ENCODE data around the gene SHBG. TPM values are rescaled to one million over a fixed set of nuclear protein-coding genes. Genes with fewer than 3 reads are reported as not detected.

SHBG gene
- total RNA-seq, 1 donor from 2014 or later, result 1.4 TPM

DNA sequence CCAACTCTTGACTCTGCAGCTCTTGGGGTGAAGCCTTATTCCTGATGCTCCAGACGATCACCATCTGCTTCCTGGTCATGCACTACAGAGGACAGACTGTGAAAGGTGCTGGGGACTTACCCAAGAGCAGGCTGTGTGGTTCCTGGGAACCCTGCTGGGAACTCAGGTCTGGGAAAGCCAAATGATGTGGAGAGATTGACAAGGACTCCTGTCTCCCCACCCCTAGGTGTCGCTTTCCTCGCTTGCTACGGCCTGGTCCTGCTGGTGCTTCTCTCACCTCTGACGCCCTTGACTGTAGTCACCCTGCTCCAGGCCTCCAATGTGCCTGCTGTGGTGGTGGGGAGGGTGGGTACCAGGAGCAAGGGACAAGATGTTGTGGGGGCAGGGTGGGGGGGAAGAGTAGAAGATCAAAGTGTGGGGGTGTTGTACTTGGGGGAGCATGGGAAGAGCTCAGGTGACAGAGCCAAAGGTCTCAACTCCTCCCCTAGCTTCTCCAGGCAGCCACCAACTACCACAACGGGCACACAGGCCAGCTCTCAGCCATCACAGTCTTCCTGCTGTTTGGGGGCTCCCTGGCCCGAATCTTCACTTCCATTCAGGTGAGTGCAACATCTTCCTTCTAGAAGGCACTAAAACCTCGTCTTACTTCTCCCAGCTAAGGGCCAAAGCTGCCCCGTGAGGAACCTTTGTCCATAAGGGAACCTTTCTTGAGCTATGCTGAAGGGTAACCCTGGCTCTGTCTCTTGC is 43.1 kb upstream of the SHBG start:
- H3K9me3 Mint-ChIP-seq (ENCODE audit: unreplicated experiment), result no peaks in the 10 kb centered on the region
- TF ChIP-seq, protein P1, sequence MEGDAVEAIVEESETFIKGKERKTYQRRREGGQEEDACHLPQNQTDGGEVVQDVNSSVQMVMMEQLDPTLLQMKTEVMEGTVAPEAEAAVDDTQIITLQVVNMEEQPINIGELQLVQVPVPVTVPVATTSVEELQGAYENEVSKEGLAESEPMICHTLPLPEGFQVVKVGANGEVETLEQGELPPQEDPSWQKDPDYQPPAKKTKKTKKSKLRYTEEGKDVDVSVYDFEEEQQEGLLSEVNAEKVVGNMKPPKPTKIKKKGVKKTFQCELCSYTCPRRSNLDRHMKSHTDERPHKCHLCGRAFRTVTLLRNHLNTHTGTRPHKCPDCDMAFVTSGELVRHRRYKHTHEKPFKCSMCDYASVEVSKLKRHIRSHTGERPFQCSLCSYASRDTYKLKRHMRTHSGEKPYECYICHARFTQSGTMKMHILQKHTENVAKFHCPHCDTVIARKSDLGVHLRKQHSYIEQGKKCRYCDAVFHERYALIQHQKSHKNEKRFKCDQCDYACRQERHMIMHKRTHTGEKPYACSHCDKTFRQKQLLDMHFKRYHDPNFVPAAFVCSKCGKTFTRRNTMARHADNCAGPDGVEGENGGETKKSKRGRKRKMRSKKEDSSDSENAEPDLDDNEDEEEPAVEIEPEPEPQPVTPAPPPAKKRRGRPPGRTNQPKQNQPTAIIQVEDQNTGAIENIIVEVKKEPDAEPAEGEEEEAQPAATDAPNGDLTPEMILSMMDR (IDR thresholded peaks at IDR 0.05), result no peak
- no peak overlapping the region for H3K4me3 Mint-ChIP-seq (ENCODE audit: unreplicated experiment)
- no peaks in the 10 kb centered on the region for H3K27me3 Mint-ChIP-seq (ENCODE audit: unreplicated experiment)
- no peak for DNase-seq (ENCODE audit: extremely low spot score, unreplicated experiment)
- H3K4me1 Mint-ChIP-seq (ENCODE audit: unreplicated experiment), result peaks cover 51% of the 10 kb centered on the region
- peak overlapping the region; percentile 54 for H3K27ac Mint-ChIP-seq (ENCODE audit: unreplicated experiment)
- H3K36me3 Mint-ChIP-seq (ENCODE audit: unreplicated experiment), result peaks cover 7% of the 10 kb centered on the region

DNA sequence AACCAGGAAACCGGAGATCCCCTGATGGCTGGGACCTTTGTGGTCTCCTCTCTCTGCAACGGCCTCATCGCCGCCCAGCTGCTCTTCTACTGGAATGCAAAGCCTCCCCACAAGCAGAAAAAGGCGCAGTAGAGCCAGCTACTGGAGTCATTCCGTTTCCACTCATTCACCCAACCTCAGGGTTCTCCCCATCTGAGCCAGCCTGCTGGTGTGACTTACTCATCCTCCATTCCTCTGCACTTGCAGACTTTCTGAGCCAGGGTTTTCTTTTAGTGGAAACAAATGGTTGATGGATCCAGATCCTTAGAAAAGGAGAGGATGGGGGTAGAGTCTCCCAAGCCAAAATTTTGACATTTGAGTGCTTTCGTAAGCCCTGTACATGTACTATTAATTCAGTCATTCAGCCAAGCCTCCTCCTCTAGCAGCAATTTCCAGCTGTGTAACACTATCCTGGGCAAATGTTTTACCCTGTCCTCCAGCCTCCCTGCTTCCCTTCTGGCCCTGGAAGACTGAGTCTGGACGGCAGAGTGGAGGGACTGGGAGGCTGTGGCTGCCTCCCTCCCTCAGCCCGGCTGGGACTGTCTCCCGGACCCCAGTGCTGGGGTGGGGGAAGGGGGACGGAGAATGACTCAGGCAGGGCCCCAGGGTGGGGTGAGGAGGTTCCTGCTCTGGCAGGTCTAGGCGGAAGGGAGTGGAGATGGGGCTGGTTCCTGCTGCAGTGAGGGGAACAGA is 42.3 kb upstream of the SHBG start:
- Mint-ChIP-seq H3K27ac (ENCODE audit: unreplicated experiment) (peak overlapping the region; percentile 54), H3K4me1 (ENCODE audit: unreplicated experiment) (peaks cover 45% of the 10 kb centered on the region), H3K4me3 (ENCODE audit: unreplicated experiment) (no peak overlapping the region), H3K9me3 (ENCODE audit: unreplicated experiment) (no peaks in the 10 kb centered on the region), H3K27me3 (ENCODE audit: unreplicated experiment) (no peaks in the 10 kb centered on the region), H3K36me3 (ENCODE audit: unreplicated experiment) (peaks cover 12% of the 10 kb centered on the region)
- TF ChIP-seq, protein P1 (IDR thresholded peaks at IDR 0.05), result no peak
- DNase-seq (ENCODE audit: extremely low spot score, unreplicated experiment), result no peak

DNA sequence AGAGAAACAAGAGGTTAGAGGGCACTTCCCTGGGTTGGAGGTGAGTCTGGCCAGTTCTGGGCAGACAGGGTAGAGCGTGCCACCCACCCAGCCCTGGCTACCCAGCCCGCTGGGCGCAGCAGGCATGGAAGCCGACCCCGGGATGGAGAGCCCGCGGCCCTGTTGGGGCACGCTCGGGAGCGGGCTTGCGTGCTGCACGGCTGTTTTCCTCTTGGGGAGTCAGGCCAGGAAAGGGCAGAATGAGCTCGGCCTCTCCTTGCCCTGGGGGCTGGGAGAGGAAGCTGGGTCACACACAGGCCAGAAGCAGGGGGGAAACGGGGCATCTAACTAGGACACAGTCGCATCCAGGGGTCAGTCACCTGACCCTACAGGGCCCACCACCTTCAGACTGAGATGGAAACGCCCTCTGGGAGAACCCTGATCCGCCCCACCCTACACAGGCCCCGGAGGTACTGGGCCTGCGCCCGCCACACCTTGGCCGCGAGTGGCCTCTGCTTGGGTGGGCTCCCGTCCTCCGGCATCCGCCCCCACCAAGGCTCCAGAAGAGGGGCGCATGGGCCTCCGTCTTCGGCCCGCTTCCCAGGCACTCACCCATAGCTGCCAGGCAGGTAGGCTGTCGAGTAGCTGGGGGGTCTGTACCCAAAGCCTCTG is 41.3 kb upstream of the SHBG start:
- Mint-ChIP-seq H3K4me1 (ENCODE audit: unreplicated experiment) (peaks cover 39% of the 10 kb centered on the region), H3K27ac (ENCODE audit: unreplicated experiment) (no peak overlapping the region), H3K4me3 (ENCODE audit: unreplicated experiment) (no peak overlapping the region), H3K36me3 (ENCODE audit: unreplicated experiment) (peaks cover 19% of the 10 kb centered on the region), H3K9me3 (ENCODE audit: unreplicated experiment) (no peaks in the 10 kb centered on the region), H3K27me3 (ENCODE audit: unreplicated experiment) (no peaks in the 10 kb centered on the region)
- TF ChIP-seq, protein P1 (IDR thresholded peaks at IDR 0.05), result no peak
- DNase-seq (ENCODE audit: extremely low spot score, unreplicated experiment), result no peak

DNA sequence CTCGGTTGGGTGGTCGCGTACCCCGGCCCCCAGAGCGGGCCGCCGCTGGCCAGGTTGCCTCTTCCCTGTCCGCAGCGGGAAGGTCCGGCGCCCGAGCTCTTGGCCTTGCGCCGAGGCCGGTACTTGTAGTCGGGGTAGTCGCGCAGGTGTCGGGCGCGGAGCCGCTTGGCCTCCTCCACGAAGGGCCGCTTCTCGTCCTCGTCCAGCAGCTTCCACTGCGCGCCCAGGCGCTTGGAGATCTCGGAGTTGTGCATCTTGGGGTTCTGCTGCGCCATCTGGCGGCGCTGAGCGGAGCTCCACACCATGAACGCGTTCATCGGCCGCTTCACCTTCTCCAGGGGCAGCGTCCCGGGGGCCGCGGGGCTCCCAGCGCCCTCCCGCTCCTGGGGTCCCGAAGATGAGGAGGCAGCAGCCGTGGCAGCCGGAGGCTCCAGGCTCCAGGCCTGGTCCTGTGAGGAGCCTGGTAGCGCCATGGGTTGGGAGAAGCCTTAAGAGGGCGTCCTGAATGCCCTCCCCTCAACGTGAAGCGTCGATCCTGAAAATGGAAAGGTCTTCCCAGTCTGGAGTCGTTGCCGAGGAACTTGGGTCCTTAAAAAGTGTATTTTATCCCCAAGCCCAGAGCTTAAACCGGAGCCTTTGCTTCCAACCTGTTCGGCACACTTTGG is 40.6 kb upstream of the SHBG start:
- H3K9me3 Mint-ChIP-seq (ENCODE audit: unreplicated experiment), result no peaks in the 10 kb centered on the region
- TF ChIP-seq, protein P1 (IDR thresholded peaks at IDR 0.05), result peak; percentile 90
- peak; percentile 91 for DNase-seq (ENCODE audit: extremely low spot score, unreplicated experiment)
- peaks cover 25% of the 10 kb centered on the region for H3K36me3 Mint-ChIP-seq (ENCODE audit: unreplicated experiment)
- H3K4me3 Mint-ChIP-seq (ENCODE audit: unreplicated experiment), result no peak overlapping the region
- H3K4me1 Mint-ChIP-seq (ENCODE audit: unreplicated experiment), result peaks cover 34% of the 10 kb centered on the region
- peak overlapping the region; percentile 23 for H3K27ac Mint-ChIP-seq (ENCODE audit: unreplicated experiment)
- H3K27me3 Mint-ChIP-seq (ENCODE audit: unreplicated experiment), result no peaks in the 10 kb centered on the region

Measured in osteocyte (in vitro differentiated cells).